GM06990 (cell line): Measurements from ENCODE around the gene ADARB2.
A peak's percentile ranks its signal among the peaks of the same experiment; 100 is the strongest.

Experiments used
- DNase-seq: peaks from one replicate; pipeline ENCODE4 v3.0.0-alpha.2; 2011; ENCODE audit not compliant: insufficient read length; ENCODE audit errors: extremely low read depth
- H3K27me3 ChIP-seq: replicated peaks from 2 replicates; pipeline ENCODE4 v1.6.0; 2011; ENCODE audit warnings: low read length; ENCODE audit not compliant: control insufficient read depth, insufficient read depth
- H3K36me3 ChIP-seq: 2 replicates; pipeline ENCODE4 v1.5.1; 2011; ENCODE audit warnings: low read length; ENCODE audit not compliant: control insufficient read depth, insufficient read depth
- H3K4me3 ChIP-seq: replicated peaks from 2 replicates; pipeline ENCODE4 v1.5.1; 2011; ENCODE audit warnings: low read depth, mild to moderate bottlenecking, control low read depth, low read length
- TF ChIP-seq, protein P1 (sequence below): IDR thresholded peaks from 2 replicates; pipeline ENCODE4 v1.5.1; 2011; ENCODE audit warnings: low read length, control low read depth, mild to moderate bottlenecking, inconsistent platforms; ENCODE audit not compliant: insufficient read depth, poor library complexity, severe bottlenecking

Gene ADARB2

GRCh38 chr10:1472178-1472958 is 265.0 kb downstream of the ADARB2 start:
- TF ChIP-seq, protein P1, sequence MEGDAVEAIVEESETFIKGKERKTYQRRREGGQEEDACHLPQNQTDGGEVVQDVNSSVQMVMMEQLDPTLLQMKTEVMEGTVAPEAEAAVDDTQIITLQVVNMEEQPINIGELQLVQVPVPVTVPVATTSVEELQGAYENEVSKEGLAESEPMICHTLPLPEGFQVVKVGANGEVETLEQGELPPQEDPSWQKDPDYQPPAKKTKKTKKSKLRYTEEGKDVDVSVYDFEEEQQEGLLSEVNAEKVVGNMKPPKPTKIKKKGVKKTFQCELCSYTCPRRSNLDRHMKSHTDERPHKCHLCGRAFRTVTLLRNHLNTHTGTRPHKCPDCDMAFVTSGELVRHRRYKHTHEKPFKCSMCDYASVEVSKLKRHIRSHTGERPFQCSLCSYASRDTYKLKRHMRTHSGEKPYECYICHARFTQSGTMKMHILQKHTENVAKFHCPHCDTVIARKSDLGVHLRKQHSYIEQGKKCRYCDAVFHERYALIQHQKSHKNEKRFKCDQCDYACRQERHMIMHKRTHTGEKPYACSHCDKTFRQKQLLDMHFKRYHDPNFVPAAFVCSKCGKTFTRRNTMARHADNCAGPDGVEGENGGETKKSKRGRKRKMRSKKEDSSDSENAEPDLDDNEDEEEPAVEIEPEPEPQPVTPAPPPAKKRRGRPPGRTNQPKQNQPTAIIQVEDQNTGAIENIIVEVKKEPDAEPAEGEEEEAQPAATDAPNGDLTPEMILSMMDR, result no peak
- no peak for DNase-seq
- H3K27me3 ChIP-seq, result no peaks in the 10 kb centered on the region
- H3K36me3 ChIP-seq, result no peaks in the 10 kb centered on the region
- no peak overlapping the region for H3K4me3 ChIP-seq

DNA sequence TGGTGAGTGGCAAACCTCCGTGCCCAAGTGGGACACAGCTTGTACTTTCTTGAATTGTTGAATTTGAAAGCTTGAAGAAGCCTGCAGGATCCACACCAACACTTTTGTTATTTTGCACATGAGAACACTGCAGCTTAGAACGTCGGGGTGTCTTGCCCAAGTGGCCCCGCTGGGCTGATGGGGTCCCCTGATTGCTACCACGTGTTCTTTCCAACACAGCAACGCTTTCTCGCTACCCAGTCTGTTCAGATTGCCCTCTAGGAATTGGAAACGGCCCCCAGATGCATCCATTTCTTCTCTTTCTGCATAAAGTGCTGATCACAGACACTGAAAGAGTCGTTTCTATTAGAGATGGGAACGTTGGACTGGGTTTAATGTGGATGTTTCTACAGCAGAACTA is 268.5 kb downstream of the ADARB2 start:
- Histone ChIP-seq H3K4me3 (no peak overlapping the region), H3K27me3 (no peaks in the 10 kb centered on the region), H3K36me3 (no peaks in the 10 kb centered on the region)
- no peak for DNase-seq
- TF ChIP-seq, protein P1, result no peak

GRCh38 chr10:1467334-1468076 is 269.8 kb downstream of the ADARB2 start:
- Histone ChIP-seq H3K36me3 (no peaks in the 10 kb centered on the region), H3K27me3 (no peaks in the 10 kb centered on the region), H3K4me3 (no peak overlapping the region)
- no peak for DNase-seq
- TF ChIP-seq, protein P1, result no peak

- TF ChIP-seq, protein P1, result no peak
- no peak overlapping the region; the same call in 1 of the 2 replicates for H3K4me3 ChIP-seq
- no peaks in the 10 kb centered on the region for H3K36me3 ChIP-seq
- DNase-seq, result no peak
- no peaks in the 10 kb centered on the region for H3K27me3 ChIP-seq
These were observed 271.1 kb downstream of the ADARB2 start for GRCh38 chr10:1465993-1466764.

DNA sequence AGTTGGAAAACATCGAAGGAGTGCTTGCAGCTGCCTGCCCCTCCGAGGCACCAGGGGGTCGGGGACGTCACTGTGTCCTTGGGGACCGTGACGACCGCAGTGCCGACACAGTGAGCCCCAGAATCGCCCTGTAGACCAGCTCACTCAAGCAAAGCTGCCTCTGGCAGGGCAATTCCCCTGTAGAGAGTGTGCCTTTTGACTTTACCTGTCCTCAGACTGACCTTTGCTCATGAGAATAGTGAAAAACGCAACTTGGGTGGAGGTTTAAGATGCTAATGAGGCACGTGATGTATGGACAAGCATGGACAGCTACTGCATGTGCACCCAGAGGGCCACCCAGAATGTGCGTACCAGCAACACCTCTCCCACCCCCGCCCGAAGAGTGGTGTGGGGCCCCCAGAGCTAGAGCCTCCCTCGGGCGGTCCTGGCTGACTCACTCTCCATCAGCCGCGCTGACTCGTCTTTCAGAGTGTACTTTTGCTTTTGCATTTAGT is 271.9 kb downstream of the ADARB2 start:
- H3K36me3 ChIP-seq, result no peaks in the 10 kb centered on the region
- peak overlapping the region; percentile 37 for H3K4me3 ChIP-seq
- TF ChIP-seq, protein P1, result no peak
- H3K27me3 ChIP-seq, result no peaks in the 10 kb centered on the region
- DNase-seq, result peak; percentile 64
